WTC11 (cell line): ENCODE data around the gene UAP1L1. TPM values are rescaled to one million over a fixed set of nuclear protein-coding genes. Genes with fewer than 3 reads are reported as not detected.
A peak's percentile ranks its signal among the peaks of the same experiment; 100 is the strongest.

Experiments used
- ATAC-seq: fragments of 200-7000 bp; cut with Tn5 transposase; 2 replicates; pipeline ENCODE4 v1.10.0; 2021; ENCODE audit warnings: mild to moderate bottlenecking, moderate library complexity
- CTCF ChIA-PET: fragments of 300-600 bp; sonication (Branson Sonifier 250); formaldehyde crosslinking; loops from one replicate; lab custom pipeline; 2021; ENCODE audit warnings: antibody characterized with exemption; lab: Charles Lee
- POLR2A ChIA-PET: fragments of 350-600 bp; sonication (Branson Sonifier 250); formaldehyde crosslinking; loops from one replicate; lab custom pipeline; 2021; ENCODE audit warnings: antibody characterized with exemption; lab: Charles Lee
- DNase-seq: peaks from one replicate; pipeline ENCODE4 v3.0.0; 2021; ENCODE audit warnings: low spot score
- H3K27ac Mint-ChIP-seq: 2 replicates; pipeline ENCODE4 v1.8.0; 2021; ENCODE audit warnings: mixed read lengths
- H3K27me3 Mint-ChIP-seq: 2 replicates; pipeline ENCODE4 v1.8.0; 2021; ENCODE audit warnings: low read depth, mild to moderate bottlenecking, moderate library complexity, mixed read lengths
- H3K36me3 Mint-ChIP-seq: 2 replicates; pipeline ENCODE4 v1.8.0; 2021; ENCODE audit warnings: mixed read lengths
- H3K4me1 Mint-ChIP-seq: 2 replicates; pipeline ENCODE4 v1.8.0; 2022; ENCODE audit warnings: mixed read lengths
- H3K4me3 Mint-ChIP-seq: 2 replicates; pipeline ENCODE4 v1.8.0; 2021; ENCODE audit warnings: mild to moderate bottlenecking, moderate library complexity, mixed read lengths
- H3K9me3 Mint-ChIP-seq: 2 replicates; pipeline ENCODE4 v1.8.0; 2021; ENCODE audit warnings: mixed read lengths
- ATF1 ChIP-seq: sonication (generic); formaldehyde crosslinking; IDR thresholded peaks from 2 replicates; pipeline ENCODE4 v1.8.1; 2023; ENCODE audit warnings: mild to moderate bottlenecking, moderate library complexity, missing genetic modification reagents
- ATF3 ChIP-seq: sonication (generic); formaldehyde crosslinking; conservative IDR thresholded peaks from 2 replicates; pipeline ENCODE4 v1.8.1; 2022; ENCODE audit warnings: mild to moderate bottlenecking, missing genetic modification reagents
- E2F4 ChIP-seq: sonication (generic); formaldehyde crosslinking; IDR thresholded peaks from 2 replicates; pipeline ENCODE4 v1.8.1; 2022; ENCODE audit warnings: low read depth, mild to moderate bottlenecking, moderate library complexity, missing genetic modification reagents, borderline replicate concordance
- ETV6 ChIP-seq: sonication (generic); formaldehyde crosslinking; IDR thresholded peaks from 2 replicates; pipeline ENCODE4 v1.8.1; 2022; ENCODE audit warnings: mild to moderate bottlenecking, missing genetic modification reagents
- FOXP1 ChIP-seq: sonication (generic); formaldehyde crosslinking; IDR thresholded peaks from 2 replicates; pipeline ENCODE4 v1.8.0; 2022; ENCODE audit warnings: missing genetic modification reagents, mild to moderate bottlenecking, moderate library complexity, borderline replicate concordance
- FOXP4 ChIP-seq: sonication (generic); formaldehyde crosslinking; IDR thresholded peaks from 2 replicates; pipeline ENCODE4 v1.8.0; 2022; ENCODE audit warnings: mild to moderate bottlenecking, missing genetic modification reagents
- GABPB1 ChIP-seq: sonication (generic); formaldehyde crosslinking; IDR thresholded peaks from 2 replicates; pipeline ENCODE4 v1.8.1; 2023; ENCODE audit warnings: mild to moderate bottlenecking, missing genetic modification reagents
- HMGA2 ChIP-seq: fragments of 250-450 bp; sonication (Bioruptor Pico); IDR thresholded peaks from 2 replicates; pipeline ENCODE4 v1.4.0; 2021; ENCODE audit warnings: mild to moderate bottlenecking, moderate library complexity
- IRF1 ChIP-seq: sonication (generic); formaldehyde crosslinking; IDR thresholded peaks from 2 replicates; pipeline ENCODE4 v1.8.0; 2023; ENCODE audit warnings: missing genetic modification reagents
- MAX ChIP-seq: sonication (generic); formaldehyde crosslinking; IDR thresholded peaks from 2 replicates; pipeline ENCODE4 v1.8.0; 2022; ENCODE audit warnings: mild to moderate bottlenecking, missing genetic modification reagents
- PREB ChIP-seq: sonication (generic); formaldehyde crosslinking; IDR thresholded peaks from 2 replicates; pipeline ENCODE4 v1.8.1; 2022; ENCODE audit warnings: mild to moderate bottlenecking, missing genetic modification reagents, moderate library complexity, borderline replicate concordance
- PRRX2 ChIP-seq: fragments of 250-450 bp; sonication (Bioruptor Pico); IDR thresholded peaks from 2 replicates; pipeline ENCODE4 v1.8.0; 2021; ENCODE audit warnings: mild to moderate bottlenecking
- SMAD3 ChIP-seq: sonication (generic); formaldehyde crosslinking; IDR thresholded peaks from 2 replicates; pipeline ENCODE4 v1.8.0; 2022; ENCODE audit warnings: missing genetic modification reagents, mild to moderate bottlenecking, borderline replicate concordance
- TP53 ChIP-seq: sonication (generic); formaldehyde crosslinking; IDR thresholded peaks from 2 replicates; pipeline ENCODE4 v1.8.1; 2023; ENCODE audit warnings: mild to moderate bottlenecking, missing genetic modification reagents
- ZNF232 ChIP-seq: sonication (generic); formaldehyde crosslinking; IDR thresholded peaks from 2 replicates; pipeline ENCODE4 v1.8.0; 2022; ENCODE audit warnings: mild to moderate bottlenecking, missing genetic modification reagents
- ZNF423 ChIP-seq: fragments of 250-450 bp; sonication (Bioruptor Pico); IDR thresholded peaks from 2 replicates; pipeline ENCODE4 v2.1.2; 2022; ENCODE audit warnings: mild to moderate bottlenecking, moderate library complexity
- ZNF532 ChIP-seq: fragments of 250-450 bp; sonication (Bioruptor Pico); IDR thresholded peaks from 2 replicates; pipeline ENCODE4 v1.9.0; 2021; ENCODE audit warnings: mild to moderate bottlenecking, borderline replicate concordance
- total RNA-seq: library from RNA; stranded (reverse); gene quantifications from 3 replicates; pipeline ENCODE4 v1.2.3, GENCODE V29; 2021

UAP1L1 gene
- total RNA-seq, 1 experiment from 2014 or later, result 17.7 TPM

- no peaks in the 10 kb centered on the region for H3K9me3 Mint-ChIP-seq
- no peak for DNase-seq
- H3K27me3 Mint-ChIP-seq, result peaks cover 29% of the 10 kb centered on the region
- POLR2A ChIA-PET, result interaction anchor here (1.0 to 1.3 kb wide), 2 partner anchors 32 to 146 kb away, joined by 3 to 4 read pairs; partner anchors contain the start of genes MAN1B1 and TPRN
- TF ChIP-seq FOXP4 (0 out of 2 replicates have a peak, but pooled peaks have one; percentile 6), HMGA2 (CRISPR knock-in tag) (no peak), IRF1 (CRISPR knock-in tag) (no peak), PRRX2 (CRISPR knock-in tag) (no peak)
- no peak for ATAC-seq
- CTCF ChIA-PET, result interaction anchor here (1.2 to 10.4 kb wide), 9 partner anchors 8 to 383 kb away, joined by 3 to 240 read pairs (median 10); partner anchors contain the start of genes ABCA2, NPDC1, PAXX and RNF224
- no peak overlapping the region for H3K4me3 Mint-ChIP-seq
- H3K27ac Mint-ChIP-seq, result no peak overlapping the region
- 0 out of 2 replicates have a peak, but pooled peaks cover 2% of the 10 kb centered on the region for H3K4me1 Mint-ChIP-seq
- H3K36me3 Mint-ChIP-seq, result no peaks in the 10 kb centered on the region
Measured at GRCh38 chr9:137054932-137055384, 22.4 kb upstream of the UAP1L1 start.

- H3K4me3 Mint-ChIP-seq, result no peak overlapping the region
- H3K27me3 Mint-ChIP-seq, result peaks cover 24% of the 10 kb centered on the region
- TF ChIP-seq ZNF532 (CRISPR knock-in tag) (no peak), MAX (no peak), E2F4 (CRISPR knock-in tag) (no peak), GABPB1 (CRISPR knock-in tag) (no peak), ZNF423 (CRISPR knock-in tag) (no peak), ZNF232 (CRISPR knock-in tag) (no peak), SMAD3 (CRISPR knock-in tag) (no peak), ATF1 (CRISPR knock-in tag) (no peak), ETV6 (no peak), ATF3 (CRISPR knock-in tag) (no peak), FOXP1 (no peak), PREB (CRISPR knock-in tag) (no peak), TP53 (CRISPR knock-in tag) (no peak), IRF1 (CRISPR knock-in tag) (no peak)
- TF ChIP-seq, all 79 proteins: peak for 0
- Mint-ChIP-seq H3K27ac (no peak overlapping the region), H3K4me1 (0 out of 2 replicates have a peak, but pooled peaks cover 2% of the 10 kb centered on the region), H3K36me3 (no peaks in the 10 kb centered on the region), H3K9me3 (no peaks in the 10 kb centered on the region)
- POLR2A ChIA-PET, result interaction anchor here (1.1 to 1.3 kb wide), 2 partner anchors 145 to 167 kb away, joined by 3 to 4 read pairs; partner anchors contain the start of gene TPRN
- ATAC-seq (no peak), DNase-seq (no peak)
- CTCF ChIA-PET, result interaction anchor here (0.6 to 10.4 kb wide), 12 partner anchors 9 to 565 kb away, joined by 3 to 240 read pairs (median 4); partner anchors contain the start of genes ABCA2, AJM1, NPDC1 and RNF224
Measured at GRCh38 chr9:137055385-137056364, 21.6 kb upstream of the UAP1L1 start.
